B cell (primary cell): ENCODE measurements around the gene PVALEF. TPM values are rescaled to one million over a fixed set of nuclear protein-coding genes. Genes with fewer than 3 reads are reported as not detected.

ENCODE experiments used
- ATAC-seq: fragments of 200-7000 bp; cut with Tn5 transposase; one replicate; pipeline ENCODE4 v1.10.0; 2021; ENCODE audit warnings: low read depth, mild to moderate bottlenecking, moderate number of reproducible peaks, moderate library complexity
- CTCF ChIA-PET: fragments of 350-600 bp; sonication (Branson Sonifier 250); formaldehyde crosslinking; loops from one replicate; lab custom pipeline; 2021; ENCODE audit warnings: antibody characterized with exemption, inconsistent platforms; lab: Charles Lee
- POLR2A ChIA-PET: fragments of 350-600 bp; sonication (Branson Sonifier 250); formaldehyde crosslinking; loops from one replicate; lab custom pipeline; 2021; ENCODE audit warnings: antibody characterized with exemption; lab: Charles Lee
- DNase-seq: peaks from one replicate; pipeline ENCODE4 v3.0.0; 2013
- H2AFZ ChIP-seq: 2 replicates; pipeline ENCODE4 v1.6.1; 2012; ENCODE audit warnings: mild to moderate bottlenecking, low read depth, low read length; ENCODE audit not compliant: insufficient read depth, poor library complexity, severe bottlenecking
- H3K27ac ChIP-seq, 2 donors: 1 replicate in 1 of 2; 2 replicates in 1 of 2; pipeline ENCODE4 v1.5.1; 2012 to 2013; ENCODE audit warnings: low read length in 2 of 2, mild to moderate bottlenecking in 2 of 2, moderate library complexity in 1 of 2
- H3K27me3 ChIP-seq, 4 experiments: fragments of 200-600 bp in 1 of 4; sonication (generic) in 1 of 4; replicated peaks in 1 of 4; 1 replicate in 2 of 4; 2 replicates in 2 of 4; pipeline versions ENCODE4 v1.6.1 to v1.7.0; 2013 to 2016; ENCODE audit warnings: low read length in 3 of 4, mild to moderate bottlenecking in 2 of 4, mixed read lengths in 1 of 4, moderate library complexity in 1 of 4; ENCODE audit not compliant: insufficient read depth in 4 of 4, control insufficient read depth in 3 of 4; ENCODE audit errors: control extremely low read depth in 1 of 4
- H3K36me3 ChIP-seq, 2 experiments: replicated peaks in 1 of 2; 1 replicate in 1 of 2; 2 replicates in 1 of 2; pipeline versions ENCODE4 v1.6.1 to v1.7.1; 2013; ENCODE audit warnings: low read length in 1 of 2; ENCODE audit not compliant: insufficient read depth in 2 of 2, control insufficient read depth in 1 of 2; ENCODE audit errors: control extremely low read depth in 1 of 2, extremely low read depth in 1 of 2
- H3K4me1 ChIP-seq, 2 donors: fragments of 200-600 bp in 1 of 2; sonication (generic) in 1 of 2; 1 replicate in 1 of 2; 2 replicates in 1 of 2; pipeline versions ENCODE4 v1.5.1 to v1.6.1; 2013 to 2017; ENCODE audit warnings: low read length in 2 of 2; ENCODE audit not compliant: control insufficient read depth in 2 of 2, insufficient read depth in 2 of 2
- H3K4me2 ChIP-seq: replicated peaks from 2 replicates; pipeline ENCODE3; 2012; ENCODE audit warnings: mild to moderate bottlenecking, low read depth, low read length; ENCODE audit not compliant: poor library complexity, severe bottlenecking
- H3K4me3 ChIP-seq, 5 experiments: fragments of 200-600 bp in 1 of 5; sonication (generic) in 1 of 5; 1 replicate in 3 of 5; 2 replicates in 2 of 5; pipeline versions ENCODE4 v1.5.1 to v1.7.0; 2011 to 2016; ENCODE audit warnings: low read length in 4 of 5, mild to moderate bottlenecking in 4 of 5, low read depth in 2 of 5, control low read depth in 1 of 5, moderate library complexity in 1 of 5; ENCODE audit not compliant: insufficient read depth in 1 of 5; ENCODE audit errors: control extremely low read depth in 1 of 5, extremely low read depth in 1 of 5
- H3K79me2 ChIP-seq: fragments of 200-600 bp; sonication (generic); one replicate; pipeline ENCODE4 v1.6.0; 2016; ENCODE audit warnings: low read length; ENCODE audit not compliant: control insufficient read depth, insufficient read depth
- H3K9ac ChIP-seq: fragments of 200-600 bp; sonication (generic); 2 replicates; pipeline ENCODE4 v1.6.1; 2017; ENCODE audit warnings: mild to moderate bottlenecking, low read length, moderate library complexity
- H3K9me3 ChIP-seq, 3 donors: one replicate each; pipeline versions ENCODE4 v1.6.1 to v1.7.1; 2013; ENCODE audit warnings: low read length in 2 of 3; ENCODE audit not compliant: control insufficient read depth in 2 of 3, insufficient read depth in 1 of 3; ENCODE audit errors: control extremely low read depth in 1 of 3
- H4K20me1 ChIP-seq: 2 replicates; pipeline ENCODE4 v1.6.0; 2012; ENCODE audit warnings: mild to moderate bottlenecking, low read length; ENCODE audit not compliant: insufficient read depth, control insufficient read depth, poor library complexity, severe bottlenecking
- H3K27ac Mint-ChIP-seq: one replicate; pipeline ENCODE4 v1.8.0; 2021; ENCODE audit warnings: mixed read lengths
- H3K27me3 Mint-ChIP-seq: one replicate; pipeline ENCODE4 v1.8.0; 2021; ENCODE audit warnings: mixed read lengths
- H3K4me1 Mint-ChIP-seq: one replicate; pipeline ENCODE4 v1.8.0; 2021; ENCODE audit warnings: mixed read lengths
- H3K4me3 Mint-ChIP-seq: one replicate; pipeline ENCODE4 v1.8.0; 2021; ENCODE audit warnings: mixed read lengths
- H3K9me3 Mint-ChIP-seq: one replicate; pipeline ENCODE4 v1.8.0; 2022; ENCODE audit warnings: mixed read lengths; ENCODE audit not compliant: insufficient read depth
- CTCF ChIP-seq: fragments of 200-600 bp; IDR thresholded peaks from one replicate; pipeline ENCODE4 v1.8.0; 2022; ENCODE audit warnings: antibody characterized with exemption, mild to moderate bottlenecking
- EZH2 ChIP-seq: IDR thresholded peaks from 2 replicates; pipeline ENCODE4 v1.6.1; 2012; ENCODE audit warnings: borderline replicate concordance, low read depth, mild to moderate bottlenecking, moderate library complexity, low read length; ENCODE audit not compliant: insufficient read depth, poor library complexity, severe bottlenecking
- WGBS: methylation state at CpG from one replicate; pipeline ENCODE4 v1.1.5; 2013; ENCODE audit warnings: missing lambda C conversion rate; ENCODE audit not compliant: insufficient coverage; 5-methylcytosine and 5-hydroxymethylcytosine counted together
- intact Hi-C: fragments of 100-400 bp; cut with micrococcal nuclease; formaldehyde crosslinking; loops from one replicate; pipeline ENCODE4 v1.10.0; 2022
- polyA plus RNA-seq: library from polyadenylated mRNA; depleted of rRNA; stranded (reverse); fragments of >200 nt; gene quantifications from 2 replicates; pipeline ENCODE4 v1.2.3, GENCODE V29; 2012
- total RNA-seq, 2 donors: library from RNA; stranded (reverse); fragments of 120-200 nt in 1 of 2; gene quantifications; 1 replicate in 1 of 2; 2 replicates in 1 of 2; pipeline versions ENCODE4 v1.2.3 to v1.2.4, GENCODE V29; 2013 to 2022

Gene PVALEF
- total and polyA plus RNA-seq, 2 donors (not counting 1 experiment from before 2014, with no cell fraction given), result not detected

GRCh38 chr17:81221371-81221841 lies 56.1 kb downstream of the PVALEF start:
- Histone ChIP-seq H2AFZ (no peak overlapping the region), H3K4me1 (peaks cover 18 to 24% of the 10 kb centered on the region in 2 donors), H4K20me1 (peaks cover 9% of the 10 kb centered on the region), H3K9ac (no peak overlapping the region), H3K27me3 (no peaks in the 10 kb centered on the region), H3K4me2 (peak overlapping the region; percentile 87), H3K9me3 (no peaks in the 10 kb centered on the region), H3K27ac (no peak overlapping the region), H3K79me2 (peaks cover 17% of the 10 kb centered on the region), H3K36me3 (peaks cover 0 to 14% of the 10 kb centered on the region in 2 experiments), H3K4me3 (no peak overlapping the region)
- 92% methylated on average over 9 of the region's 11 CpGs for WGBS
- Mint-ChIP-seq H3K4me3 (peak overlapping the region; percentile 91), H3K4me1 (peaks cover 23% of the 10 kb centered on the region), H3K9me3 (no peaks in the 10 kb centered on the region), H3K27ac (no peak overlapping the region), H3K27me3 (no peaks in the 10 kb centered on the region)
- TF ChIP-seq EZH2 (no peak), CTCF (no peak)
- ChIA-PET POLR2A (no interaction called here), CTCF (interaction anchor here (0.7 kb wide), 1 partner anchor 120 kb away, joined by 3 read pairs; no protein-coding TSS in a partner anchor)
- ATAC-seq, result no peak
- intact Hi-C loops, result loop anchor here (5.0 kb wide), 2 partner anchors 79 to 959 kb away; partner anchors contain the start of gene RNF213
- no peak for DNase-seq
